Transverse colon (tissue), 3 donors: ENCODE measurements around the gene C2.
"Not testable (repeated sequence)": the region's sequence is repeated elsewhere in the genome, so short reads cannot be mapped to it uniquely, and the experiment has no call there.

Experiments
- EP300 ChIP-seq: sonication (generic); formaldehyde crosslinking; IDR thresholded peaks from one replicate; pipeline ENCODE4 v1.6.1; 2017; ENCODE audit warnings: antibody characterized with exemption, low read depth
- POLR2A ChIP-seq: fragments of 450-650 bp; IDR thresholded peaks from one replicate; pipeline ENCODE4 v1.6.1; 2016; ENCODE audit warnings: antibody characterized with exemption, mild to moderate bottlenecking, moderate library complexity
- TF ChIP-seq, protein P1 (sequence below), 5 experiments: fragments of 200-600 bp in 3 of 5; fragments of 450-650 bp in 2 of 5; sonication (generic) in 3 of 5; IDR thresholded peaks; 1 replicate in 2 of 5; 2 replicates in 3 of 5; pipeline ENCODE4 v1.5.1; 2016 to 2017; ENCODE audit warnings: antibody characterized with exemption in 5 of 5, inconsistent platforms in 3 of 5, mild to moderate bottlenecking in 2 of 5, moderate library complexity in 1 of 5

DNA sequence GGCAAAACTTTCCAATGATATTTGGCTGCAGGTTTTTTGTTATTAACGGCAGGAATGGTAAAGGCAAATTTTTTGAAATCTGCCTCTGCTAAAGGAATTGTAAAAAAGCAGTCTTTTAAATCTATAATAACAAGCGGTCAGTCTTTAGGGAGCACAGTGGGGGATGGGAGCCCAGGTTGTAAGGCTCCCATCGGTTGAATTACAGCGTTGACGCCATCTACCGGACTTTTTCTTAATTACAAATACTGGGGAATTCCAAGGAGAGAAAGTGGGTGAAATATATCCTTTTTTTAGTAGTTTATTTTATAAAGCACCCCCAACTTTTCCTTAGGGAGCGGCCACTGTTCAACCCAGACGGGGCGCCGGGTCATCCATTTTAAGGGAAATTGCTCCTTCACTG is 61.8 kb downstream of the C2 start:
- TF ChIP-seq, protein P1, sequence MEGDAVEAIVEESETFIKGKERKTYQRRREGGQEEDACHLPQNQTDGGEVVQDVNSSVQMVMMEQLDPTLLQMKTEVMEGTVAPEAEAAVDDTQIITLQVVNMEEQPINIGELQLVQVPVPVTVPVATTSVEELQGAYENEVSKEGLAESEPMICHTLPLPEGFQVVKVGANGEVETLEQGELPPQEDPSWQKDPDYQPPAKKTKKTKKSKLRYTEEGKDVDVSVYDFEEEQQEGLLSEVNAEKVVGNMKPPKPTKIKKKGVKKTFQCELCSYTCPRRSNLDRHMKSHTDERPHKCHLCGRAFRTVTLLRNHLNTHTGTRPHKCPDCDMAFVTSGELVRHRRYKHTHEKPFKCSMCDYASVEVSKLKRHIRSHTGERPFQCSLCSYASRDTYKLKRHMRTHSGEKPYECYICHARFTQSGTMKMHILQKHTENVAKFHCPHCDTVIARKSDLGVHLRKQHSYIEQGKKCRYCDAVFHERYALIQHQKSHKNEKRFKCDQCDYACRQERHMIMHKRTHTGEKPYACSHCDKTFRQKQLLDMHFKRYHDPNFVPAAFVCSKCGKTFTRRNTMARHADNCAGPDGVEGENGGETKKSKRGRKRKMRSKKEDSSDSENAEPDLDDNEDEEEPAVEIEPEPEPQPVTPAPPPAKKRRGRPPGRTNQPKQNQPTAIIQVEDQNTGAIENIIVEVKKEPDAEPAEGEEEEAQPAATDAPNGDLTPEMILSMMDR (IDR thresholded peaks at IDR 0.05), result not testable (repeated sequence)
- TF ChIP-seq POLR2A, EP300: not testable (repeated sequence)
